Measurements from ENCODE around the gene PAH. TPM values are rescaled to one million over a fixed set of nuclear protein-coding genes. Genes with fewer than 3 reads are reported as not detected.

The PAH gene
- total and polyA plus RNA-seq, 10 of the 15 experiments (the other 5 are each of a cell fraction or from before 2014, with no cell fraction given): 0.20 to 4.8 (median 0.55) TPM; not detected in 1

GRCh38 chr12:102927220-102927619 is 10.2 kb upstream of the PAH start (continued):
- TF ChIP-seq ASH2L (IDR thresholded peaks at IDR 0.05; ENCODE audit: borderline replicate concordance, low read depth): no peak
- TF ChIP-seq ATF2 (IDR thresholded peaks at IDR 0.05; ENCODE audit: low read length): no peak
- TF ChIP-seq MEF2B (IDR thresholded peaks at IDR 0.05; ENCODE audit: partially characterized antibody, poor library complexity, severe bottlenecking): no peak
- no peak for TF ChIP-seq NFIC (IDR thresholded peaks at IDR 0.05; ENCODE audit: low read depth, low read length)
- TF ChIP-seq GABPA (IDR thresholded peaks at IDR 0.05; ENCODE audit: low read depth): no peak
- TF ChIP-seq KDM1A (IDR thresholded peaks at IDR 0.05; ENCODE audit: borderline replicate concordance): no peak
- TF ChIP-seq MEF2A (IDR thresholded peaks at IDR 0.05; ENCODE audit: insufficient read depth, low read depth, low read length): no peak

DNA sequence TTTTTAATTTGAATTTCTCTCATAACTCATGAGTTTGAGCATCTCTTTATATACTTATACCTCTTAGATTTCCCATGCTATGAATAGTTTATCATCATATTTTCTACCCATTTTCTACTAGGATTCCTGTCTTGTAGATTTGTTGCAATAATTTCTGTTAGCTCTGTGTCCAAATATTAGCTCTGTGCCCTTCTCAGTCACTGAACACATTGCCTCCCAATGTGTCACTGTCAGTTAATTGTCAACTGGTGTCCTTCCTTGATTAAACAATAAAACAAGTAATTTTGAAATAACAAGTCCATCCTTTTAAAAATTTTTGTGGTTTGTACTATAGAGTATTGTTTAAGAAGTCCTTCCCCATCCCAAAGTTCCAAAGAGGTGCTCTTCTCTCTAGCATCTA is 4.2 kb upstream of the PAH start:
- Histone ChIP-seq H3K36me3 (ENCODE audit: control insufficient read depth in 2 of 2, insufficient read depth in 2 of 2, low read length in 1 of 2) (no peaks in the 10 kb centered on the region), H3K4me2 (ENCODE audit: control insufficient read depth, insufficient read depth) (no peak overlapping the region), H3K79me2 (ENCODE audit: control insufficient read depth, insufficient read depth, low read length) (no peaks in the 10 kb centered on the region), H3K27me3 (replicated peaks in 1 of 2; ENCODE audit: control insufficient read depth in 2 of 2, insufficient read depth in 2 of 2, low read length in 1 of 2) (no peaks in the 10 kb centered on the region; a peak in 1 of 4 replicates), H3K9me3 (replicated peaks; ENCODE audit: control insufficient read depth, insufficient read depth, low read length) (no peaks in the 10 kb centered on the region; the same call in 2 of the 3 replicates), H3K27ac (ENCODE audit: control insufficient read depth, insufficient read depth) (no peak overlapping the region), H2AFZ (ENCODE audit: control insufficient read depth, low read depth, low read length) (no peak overlapping the region), H3K4me3 (no peak overlapping the region), H3K4me1 (ENCODE audit: control insufficient read depth, insufficient read depth, low read length) (peaks cover 14% of the 10 kb centered on the region), H4K20me1 (ENCODE audit: control insufficient read depth, insufficient read depth) (no peaks in the 10 kb centered on the region), H3K9ac (ENCODE audit: control insufficient read depth, insufficient read depth, low read length) (no peak overlapping the region)
- no peak for TF ChIP-seq NRF1 (conservative IDR thresholded peaks at IDR 0.05; ENCODE audit: low read depth, low read length)
- no peak for TF ChIP-seq KDM1A (IDR thresholded peaks at IDR 0.05; ENCODE audit: borderline replicate concordance)
- TF ChIP-seq, protein P1, sequence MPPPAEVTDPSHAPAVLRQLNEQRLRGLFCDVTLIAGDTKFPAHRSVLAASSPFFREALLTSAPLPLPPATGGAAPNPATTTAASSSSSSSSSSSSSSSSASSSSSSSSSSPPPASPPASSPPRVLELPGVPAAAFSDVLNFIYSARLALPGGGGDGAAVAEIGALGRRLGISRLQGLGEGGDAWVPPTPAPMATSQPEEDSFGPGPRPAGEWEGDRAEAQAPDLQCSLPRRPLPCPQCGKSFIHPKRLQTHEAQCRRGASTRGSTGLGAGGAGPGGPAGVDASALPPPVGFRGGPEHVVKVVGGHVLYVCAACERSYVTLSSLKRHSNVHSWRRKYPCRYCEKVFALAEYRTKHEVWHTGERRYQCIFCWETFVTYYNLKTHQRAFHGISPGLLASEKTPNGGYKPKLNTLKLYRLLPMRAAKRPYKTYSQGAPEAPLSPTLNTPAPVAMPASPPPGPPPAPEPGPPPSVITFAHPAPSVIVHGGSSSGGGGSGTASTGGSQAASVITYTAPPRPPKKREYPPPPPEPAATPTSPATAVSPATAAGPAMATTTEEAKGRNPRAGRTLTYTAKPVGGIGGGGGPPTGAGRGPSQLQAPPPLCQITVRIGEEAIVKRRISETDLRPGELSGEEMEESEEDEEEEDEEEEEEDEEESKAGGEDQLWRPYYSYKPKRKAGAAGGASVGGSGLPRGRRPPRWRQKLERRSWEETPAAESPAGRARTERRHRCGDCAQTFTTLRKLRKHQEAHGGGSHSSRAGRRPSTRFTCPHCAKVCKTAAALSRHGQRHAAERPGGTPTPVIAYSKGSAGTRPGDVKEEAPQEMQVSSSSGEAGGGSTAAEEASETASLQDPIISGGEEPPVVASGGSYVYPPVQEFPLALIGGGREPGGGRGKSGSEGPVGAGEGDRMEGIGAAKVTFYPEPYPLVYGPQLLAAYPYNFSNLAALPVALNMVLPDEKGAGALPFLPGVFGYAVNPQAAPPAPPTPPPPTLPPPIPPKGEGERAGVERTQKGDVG (CRISPR knock-in tag; IDR thresholded peaks at IDR 0.05): no peak
- in situ Hi-C loops (cut with MboI) (no loop called here), intact Hi-C loops (cut with micrococcal nuclease; ENCODE audit: unreplicated experiment) (no loop called here)
- CTCF ChIA-PET: interaction anchor here (1.0 to 1.2 kb wide), 3 partner anchors 8 to 38 kb away, joined by 3 to 6 read pairs (median 3); no protein-coding TSS in a partner anchor
- no TSS peak for BruUV-seq (replicated peaks)
- no peak for ATAC-seq
- POLR2A ChIA-PET: interaction anchor here (0.6 kb wide), 1 partner anchor 736 kb away, joined by 4 read pairs; no protein-coding TSS in a partner anchor
- no peak for DNase-seq (ENCODE audit: low read depth, low spot score)
- SMC1A ChIA-PET (ENCODE audit: uncharacterized antibody, unreplicated experiment): interaction anchor here (0.8 to 1.2 kb wide), 4 partner anchors 9 to 38 kb away, joined by 3 to 6 read pairs (median 6); no protein-coding TSS in a partner anchor
- RAD21 ChIA-PET (ENCODE audit: unreplicated experiment): no interaction called here
- FAIRE-seq: no peak

Data from GM12878 (cell line).